GM21381 (cell line): ENCODE results near the gene TMEM101.
"Not testable (repeated sequence)": the region's sequence is repeated elsewhere in the genome, so short reads cannot be mapped to it uniquely, and the experiment has no call there.

Source experiments
- ATAC-seq: cut with Tn5 transposase; IDR thresholded peaks from one replicate; pipeline ENCODE4 v1.9.1; 2021; ENCODE audit warnings: mild to moderate bottlenecking, moderate library complexity; ENCODE audit not compliant: unreplicated experiment

TMEM101 gene

DNA sequence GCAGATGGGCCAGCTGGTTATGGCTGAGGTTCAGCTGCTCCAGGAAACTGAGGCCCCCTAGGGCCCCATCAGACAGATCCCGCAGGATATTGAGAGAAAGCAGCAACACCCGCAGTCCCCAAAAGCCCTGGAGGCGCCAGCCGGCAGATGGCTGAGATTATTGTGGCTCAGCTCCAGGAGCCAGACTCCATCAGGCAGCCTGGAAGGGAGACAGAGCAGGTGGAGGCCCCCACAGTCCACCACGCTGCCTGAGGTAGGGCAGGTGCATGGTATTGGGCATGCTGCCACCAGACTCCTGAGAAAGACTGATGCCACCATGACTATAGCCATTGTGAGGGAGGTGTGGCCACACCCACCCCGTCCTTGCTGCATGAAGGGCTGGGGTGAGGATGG, 9.5 kb upstream of the TMEM101 start:
- ATAC-seq, result no peak

DNA sequence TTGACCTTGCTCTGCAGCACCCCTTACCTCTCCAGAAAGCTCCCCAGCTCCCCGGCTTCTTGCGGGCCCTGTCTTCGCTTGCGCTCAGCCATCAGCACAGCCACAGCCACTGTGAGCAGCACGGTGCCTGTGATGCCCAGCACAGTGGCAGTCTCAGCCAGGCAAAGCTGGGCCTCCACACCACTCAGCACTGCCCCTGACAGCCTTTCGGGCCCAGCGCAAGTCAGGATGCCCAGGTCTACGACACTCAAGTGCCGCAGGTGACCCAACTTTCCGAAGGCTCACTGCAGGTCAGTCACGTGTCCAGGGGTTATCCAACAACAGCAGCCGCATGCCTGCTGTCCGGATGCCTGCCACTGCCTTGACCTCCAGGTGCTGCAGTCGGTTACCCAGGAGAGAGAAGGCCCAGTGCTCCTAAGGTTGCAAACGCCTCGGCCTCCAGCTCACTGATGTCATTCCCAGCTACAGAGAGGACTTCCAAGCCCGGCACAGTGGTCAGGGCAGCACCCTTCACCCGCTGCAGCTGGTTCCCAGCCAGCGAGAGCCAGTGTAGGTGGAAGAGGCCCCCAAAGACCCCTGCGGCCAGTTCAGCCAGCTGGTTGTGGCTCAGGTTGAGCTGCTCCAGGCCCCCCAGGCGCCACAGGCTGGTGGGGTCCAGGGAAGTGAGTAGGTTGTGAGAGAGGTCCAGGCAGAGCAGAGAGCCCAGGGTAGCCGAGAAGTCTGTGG, 8.9 kb upstream of the TMEM101 start:
- ATAC-seq, result no peak

DNA sequence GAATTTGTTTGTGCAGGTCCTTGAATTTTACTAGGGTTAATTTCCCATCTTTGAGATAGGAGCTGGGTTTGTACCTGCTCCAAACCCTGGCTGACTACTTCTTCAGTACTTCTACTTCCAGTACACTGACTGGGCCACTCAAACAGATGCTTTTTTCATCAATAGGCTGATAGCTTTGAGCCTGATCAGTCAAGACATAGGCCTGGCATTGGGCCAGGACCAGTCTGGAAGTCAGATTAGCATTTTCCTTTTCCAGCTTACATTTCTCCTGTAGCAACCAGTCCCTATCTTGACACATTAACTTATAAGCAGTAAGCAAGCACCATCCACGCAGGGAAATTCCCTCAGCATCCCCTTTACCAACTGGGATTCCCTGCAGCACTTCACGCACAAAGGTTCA, 7.5 kb upstream of the TMEM101 start:
- ATAC-seq, result no peak

DNA sequence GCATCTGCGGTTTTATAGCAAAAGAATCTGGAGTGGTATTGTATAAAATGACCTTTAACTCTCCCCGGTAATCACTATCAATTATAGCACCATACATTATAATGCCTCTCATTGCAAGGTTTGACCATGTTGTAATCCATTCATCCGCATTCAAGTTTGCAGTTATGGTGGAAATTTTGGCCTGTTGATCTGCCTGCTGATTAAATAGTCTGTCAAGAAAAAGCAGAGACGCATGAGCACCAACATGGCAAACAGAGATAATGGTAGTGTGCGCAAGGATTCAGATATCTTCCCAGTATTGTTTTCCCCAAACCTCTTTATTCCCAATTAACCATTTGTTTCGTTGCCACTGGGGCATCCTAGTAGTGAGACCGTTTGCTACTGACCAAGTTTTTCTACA, 6.5 kb upstream of the TMEM101 start:
- ATAC-seq, result not testable (repeated sequence)

DNA sequence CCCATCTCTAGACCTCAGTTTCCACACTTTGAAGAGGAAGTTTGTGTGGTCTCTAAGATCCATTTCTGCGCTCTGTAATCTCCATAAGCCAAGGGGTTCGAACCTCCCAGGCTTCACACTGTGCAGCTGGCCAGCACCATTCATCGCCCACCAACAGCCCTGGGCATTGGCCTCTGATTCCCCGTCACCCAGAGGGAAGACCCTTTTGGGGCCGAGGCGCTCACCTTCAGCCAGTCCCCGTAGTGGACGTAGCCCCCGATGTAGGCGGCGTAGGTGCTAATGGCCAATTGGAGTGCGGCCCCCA, 678 bp downstream of the TMEM101 start:
- no peak for ATAC-seq

DNA sequence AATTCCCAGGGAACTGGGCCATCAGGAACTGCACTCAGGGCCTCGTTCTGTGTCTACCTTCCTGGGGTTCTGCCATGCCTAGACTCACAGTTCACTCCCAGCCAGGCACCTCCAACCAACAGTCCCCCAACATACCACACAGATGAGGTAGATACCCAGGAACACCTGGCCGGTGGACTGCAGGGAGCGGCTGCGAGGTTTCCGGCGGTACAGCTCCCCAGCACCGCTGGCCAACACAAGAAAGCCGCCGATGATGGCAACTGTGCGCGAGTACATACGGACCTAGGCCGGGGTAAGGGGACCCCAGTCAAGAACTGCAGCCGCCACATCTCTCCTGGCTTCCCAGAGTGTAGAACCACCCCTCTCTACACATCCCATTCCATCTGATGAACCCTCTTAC, 1.9 kb downstream of the TMEM101 start:
- no peak for ATAC-seq

DNA sequence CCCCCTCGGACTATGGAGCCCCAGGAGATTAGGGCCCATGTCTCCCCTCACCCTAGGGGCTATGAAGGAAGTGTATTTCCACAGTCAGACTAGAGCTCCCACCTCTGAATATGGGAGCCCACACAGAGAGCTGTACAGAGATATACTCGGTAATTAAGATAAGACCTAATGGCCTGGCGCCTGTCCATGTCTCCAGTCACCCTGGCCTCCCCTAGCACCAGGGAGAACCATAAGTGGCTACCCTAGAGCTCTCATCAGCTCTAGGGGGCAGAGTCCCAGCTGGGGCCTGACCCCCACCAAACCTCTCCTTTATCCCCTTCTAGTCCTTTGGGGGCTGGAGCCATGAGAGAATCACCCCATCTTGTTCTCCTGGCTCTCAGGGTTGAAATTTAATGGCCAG, 2.4 kb downstream of the TMEM101 start:
- ATAC-seq, result no peak

DNA sequence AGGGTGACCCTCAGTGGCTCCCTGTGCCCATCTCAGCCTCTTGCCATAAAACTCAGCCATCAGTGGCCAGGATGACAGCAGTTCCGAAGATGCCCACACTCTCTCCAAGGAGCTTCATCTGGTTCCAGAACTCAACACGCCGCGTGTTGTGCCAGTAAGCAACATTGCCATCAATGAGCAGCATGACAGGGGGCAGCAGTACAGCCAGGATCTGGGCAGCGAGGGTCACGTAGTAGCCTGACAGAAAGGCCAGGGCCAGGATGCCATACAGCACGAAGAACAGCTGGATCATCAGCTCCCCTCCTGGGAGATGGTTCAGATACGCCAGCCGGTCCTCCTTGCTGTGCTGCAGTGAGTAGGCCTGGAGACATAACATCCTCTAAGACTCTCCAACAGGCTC, 2.9 kb downstream of the TMEM101 start:
- no peak for ATAC-seq

DNA sequence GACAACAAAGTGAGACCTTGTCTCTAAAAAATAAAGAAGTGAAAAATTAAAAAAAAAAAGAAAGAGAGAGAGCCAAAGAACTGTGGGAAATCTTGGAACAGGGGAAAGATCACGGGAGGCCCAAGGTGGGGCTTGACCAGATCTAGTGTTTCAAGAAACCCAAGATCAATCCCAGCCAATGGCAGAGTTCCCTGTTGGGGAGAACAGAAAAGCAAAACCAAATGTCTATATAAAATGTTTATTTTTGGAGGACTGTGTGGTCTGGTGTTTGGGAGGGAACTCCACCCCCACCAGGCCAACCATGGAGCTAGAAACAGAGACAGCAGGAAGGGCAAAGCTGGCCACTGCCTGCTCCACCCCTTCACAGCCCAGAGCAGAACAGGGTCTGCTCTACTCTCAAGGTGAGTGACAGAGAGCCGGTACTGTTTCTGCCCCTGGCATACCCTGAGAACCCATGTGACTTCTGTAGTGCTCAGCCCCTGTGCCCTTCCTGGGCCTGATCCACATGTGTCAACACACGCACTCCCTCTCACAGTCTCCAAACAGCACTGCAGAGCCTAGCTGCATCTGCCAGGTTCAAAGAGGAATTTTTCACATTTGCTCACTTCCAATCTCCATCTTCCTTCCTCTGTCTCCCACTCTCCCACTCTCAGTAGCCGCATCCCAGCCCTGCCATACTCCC, 3.7 kb downstream of the TMEM101 start:
- ATAC-seq, result no peak

DNA sequence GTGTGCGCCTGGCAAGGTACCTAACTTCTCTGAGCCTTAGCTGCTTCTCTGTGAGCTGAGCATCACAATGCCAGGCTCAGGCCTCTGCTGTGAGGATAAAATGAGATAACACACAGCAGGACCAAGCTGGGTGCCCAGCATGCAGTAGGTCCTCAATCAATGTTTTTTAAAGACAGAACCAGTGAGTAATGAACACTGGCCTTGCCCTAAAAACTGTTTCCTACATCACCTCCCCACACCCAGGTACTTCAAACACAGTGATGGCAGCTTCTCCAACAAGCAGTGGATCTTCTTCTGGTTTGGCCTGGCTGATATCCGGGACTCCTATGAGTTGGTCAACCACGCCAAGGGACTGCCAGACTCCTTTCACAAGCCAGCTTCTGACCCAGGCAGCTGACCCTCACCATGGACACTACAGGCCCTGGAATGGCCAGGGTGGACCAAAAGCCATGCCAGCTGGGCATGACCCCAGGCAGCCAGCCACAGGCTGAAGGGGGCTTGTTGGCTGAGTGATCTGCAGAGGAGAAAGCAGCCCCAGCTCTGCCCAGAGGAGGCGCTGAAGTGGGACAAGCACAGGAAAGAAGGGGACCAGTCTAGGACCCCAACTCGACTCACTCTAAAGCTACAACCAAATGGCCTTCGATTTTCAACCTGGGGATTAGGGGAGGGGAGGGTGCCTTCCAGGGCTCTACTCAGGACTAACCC, 6.4 kb downstream of the TMEM101 start:
- no peak for ATAC-seq

DNA sequence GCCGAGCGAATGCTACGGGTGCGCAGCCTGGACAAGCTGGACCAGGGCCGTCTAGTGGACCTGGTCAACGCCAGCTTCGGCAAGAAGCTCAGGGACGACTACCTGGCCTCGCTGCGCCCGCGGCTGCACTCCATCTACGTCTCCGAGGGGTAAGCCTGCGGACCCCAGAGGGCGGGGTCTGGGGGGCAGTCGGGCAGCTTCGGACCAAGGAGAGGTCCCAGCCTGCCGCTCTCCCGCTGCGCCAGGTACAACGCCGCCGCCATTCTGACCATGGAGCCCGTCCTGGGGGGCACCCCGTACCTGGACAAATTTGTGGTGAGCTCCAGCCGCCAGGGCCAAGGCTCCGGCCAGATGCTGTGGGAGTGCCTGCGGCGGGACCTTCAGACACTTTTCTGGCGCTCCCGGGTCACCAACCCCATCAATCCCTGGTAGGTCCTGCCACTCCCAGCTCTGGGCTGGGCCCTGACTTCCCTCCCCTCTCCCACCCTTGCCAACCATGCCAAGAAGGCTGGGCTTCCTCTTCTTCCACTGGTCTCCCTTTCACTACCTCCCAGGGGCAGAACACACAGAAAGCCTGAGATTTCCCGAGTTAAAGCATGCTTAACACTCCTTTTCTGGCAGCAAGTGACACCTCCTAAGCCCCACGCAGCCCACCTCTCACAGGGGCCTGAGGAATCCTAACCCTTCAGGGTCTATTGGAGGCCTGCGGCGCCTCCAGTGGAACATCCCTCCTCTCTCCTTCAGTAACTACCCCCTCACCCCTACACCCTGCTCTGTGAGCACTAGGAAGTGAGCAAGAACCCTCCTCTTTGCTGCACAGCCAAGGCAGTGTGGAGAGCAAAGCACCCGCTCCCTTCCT, 7.2 kb downstream of the TMEM101 start:
- ATAC-seq, result no peak

DNA sequence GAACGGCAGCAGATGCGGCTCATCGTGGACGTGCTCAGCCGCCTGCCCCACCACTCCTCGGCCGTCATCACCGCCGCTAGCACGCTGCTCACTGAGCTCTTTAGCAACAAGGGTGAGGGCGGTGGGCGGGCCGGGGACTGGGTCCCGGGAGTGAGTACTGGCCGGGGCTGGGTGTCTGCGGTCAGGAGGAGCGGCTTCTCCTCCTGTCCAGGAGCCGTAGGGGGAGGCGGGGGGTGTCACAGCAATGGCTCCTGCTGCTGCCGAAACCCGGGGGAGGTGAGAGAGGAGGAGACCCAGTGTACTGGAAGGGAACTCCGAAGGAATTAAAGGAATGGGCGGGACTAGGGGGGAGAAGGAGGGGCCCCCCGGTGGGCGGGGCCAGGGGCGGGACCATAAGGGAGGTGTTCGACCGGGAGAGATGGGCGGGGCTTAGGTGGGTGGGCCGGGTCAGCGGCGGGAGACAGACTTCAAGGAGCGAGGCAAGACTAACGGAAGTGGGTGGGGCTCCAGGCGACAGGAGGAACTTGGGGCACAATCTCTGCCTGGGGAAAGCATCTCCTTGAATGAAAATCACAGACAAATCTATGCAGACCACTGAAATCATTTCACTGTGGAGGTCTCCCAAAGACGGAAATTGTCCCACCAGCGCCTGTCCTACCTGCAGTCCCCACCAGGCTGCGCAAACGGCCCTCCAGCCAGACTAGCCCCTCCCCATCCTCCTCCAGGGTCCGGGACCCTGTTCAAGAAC, 8.0 kb downstream of the TMEM101 start:
- ATAC-seq, result peak; percentile 76

DNA sequence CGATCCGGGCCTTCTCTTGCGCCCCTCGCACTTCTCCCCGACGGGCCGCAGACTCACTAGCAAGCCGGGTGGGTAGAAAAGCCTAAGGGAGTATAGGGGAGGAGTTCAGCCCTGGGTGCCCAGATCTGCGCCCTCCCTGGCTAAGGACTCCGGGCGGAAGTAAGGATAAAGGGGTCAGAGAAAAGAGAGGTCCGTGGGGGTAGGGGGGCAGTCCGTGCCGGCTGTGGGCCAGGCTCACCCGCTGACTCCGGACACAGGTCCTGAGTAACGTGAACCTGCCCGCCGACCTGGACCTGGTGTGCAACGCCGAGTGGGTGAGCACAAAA, 8.5 kb downstream of the TMEM101 start:
- peak; percentile 3 for ATAC-seq

DNA sequence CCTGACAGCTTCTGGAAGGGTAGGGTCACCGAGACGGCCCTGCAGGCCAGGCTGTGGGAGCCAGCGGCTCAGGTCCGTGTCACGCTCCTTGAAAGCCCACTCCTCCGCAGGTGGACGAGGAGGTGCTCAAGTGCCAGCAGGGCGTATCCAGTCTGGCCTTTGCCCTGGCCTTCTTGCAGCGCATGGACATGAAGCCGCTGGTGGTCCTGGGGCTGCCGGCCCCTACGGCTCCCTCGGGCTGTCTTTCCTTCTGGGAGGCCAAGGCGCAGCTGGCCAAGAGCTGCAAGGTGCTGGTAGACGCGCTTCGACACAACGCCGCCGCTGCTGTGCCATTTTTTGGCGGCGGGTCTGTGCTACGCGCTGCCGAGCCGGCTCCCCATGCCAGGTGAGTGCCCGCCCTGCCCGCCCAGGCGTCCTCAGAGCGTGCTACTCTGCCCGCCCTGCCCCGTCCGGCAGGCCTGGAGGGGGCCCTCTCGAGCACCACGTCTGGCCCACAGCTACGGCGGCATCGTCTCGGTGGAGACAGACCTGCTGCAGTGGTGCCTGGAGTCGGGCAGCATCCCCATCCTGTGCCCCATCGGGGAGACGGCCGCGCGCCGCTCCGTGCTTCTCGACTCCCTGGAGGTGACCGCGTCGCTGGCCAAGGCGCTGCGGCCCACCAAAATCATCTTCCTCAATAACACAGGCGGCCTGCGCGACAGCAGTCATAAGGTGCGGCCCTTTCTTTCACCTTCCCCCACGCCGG, 9.1 kb downstream of the TMEM101 start:
- no peak for ATAC-seq

DNA sequence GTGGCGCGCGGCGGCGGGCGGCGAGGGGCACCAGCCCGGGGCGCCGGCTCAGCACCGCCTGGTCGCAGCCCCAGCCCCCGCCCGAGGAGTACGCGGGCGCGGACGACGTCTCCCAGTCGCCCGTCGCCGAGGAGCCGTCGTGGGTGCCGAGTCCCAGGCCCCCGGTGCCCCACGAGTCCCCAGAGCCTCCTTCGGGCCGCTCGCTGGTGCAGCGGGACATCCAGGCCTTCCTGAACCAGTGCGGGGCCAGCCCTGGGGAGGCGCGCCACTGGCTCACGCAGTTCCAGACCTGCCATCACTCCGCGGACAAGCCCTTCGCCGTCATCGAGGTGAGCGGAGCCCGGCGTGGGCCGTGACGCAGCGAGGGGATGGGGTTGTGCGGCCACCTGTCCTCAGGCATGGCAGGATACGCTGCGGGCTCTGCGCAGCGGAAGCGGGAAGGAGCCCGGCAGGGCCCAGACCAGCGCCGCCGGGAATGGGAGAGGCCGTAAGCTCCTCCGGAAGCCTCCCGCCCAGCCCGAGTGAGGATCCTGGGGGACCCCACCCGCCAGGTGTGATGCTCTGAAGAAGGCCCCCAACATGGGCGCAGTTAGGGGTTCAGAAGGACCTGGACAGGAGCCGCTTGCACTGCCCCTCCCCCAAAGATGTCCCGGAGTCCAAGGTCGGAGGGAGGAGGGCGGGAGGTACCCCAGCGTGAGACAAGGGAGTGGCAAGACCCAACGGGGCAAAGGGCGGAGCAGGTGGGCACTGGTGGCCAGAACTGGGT, 9.8 kb downstream of the TMEM101 start:
- no peak for ATAC-seq

DNA sequence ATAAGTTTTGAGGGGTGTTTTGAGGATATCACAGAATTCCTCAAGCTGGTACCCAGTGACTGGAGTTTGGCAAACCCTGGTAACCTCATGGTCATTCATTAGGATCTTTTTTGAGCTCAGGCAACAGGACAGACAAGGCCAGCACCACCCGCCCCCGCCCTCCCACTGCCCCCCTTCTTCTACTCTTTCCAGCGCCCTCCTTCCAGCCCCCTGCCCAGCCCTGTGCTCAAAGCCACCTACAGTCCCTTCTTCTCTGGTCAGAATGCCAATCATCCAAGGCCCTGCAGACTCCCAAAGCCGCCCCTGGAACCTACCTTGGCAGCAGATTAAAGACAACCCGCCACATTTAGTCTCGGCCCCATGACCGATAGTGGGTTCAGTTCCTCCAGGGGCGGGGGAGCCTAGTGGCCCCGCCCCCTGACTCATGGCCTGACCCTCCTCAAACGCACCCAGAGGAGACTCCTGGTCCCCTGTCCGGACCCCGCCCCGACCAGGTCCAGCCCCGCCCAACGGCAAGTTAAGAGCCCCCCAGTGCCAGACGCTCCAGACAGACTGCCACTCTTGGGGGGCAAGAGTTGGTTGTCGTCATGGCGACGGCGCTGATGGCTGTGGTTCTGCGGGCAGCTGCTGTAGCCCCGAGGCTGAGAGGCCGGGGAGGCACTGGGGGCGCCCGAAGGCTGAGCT, 10.5 kb downstream of the TMEM101 start, which contains the start of gene NAGS:
TSS of gene NAGS (plus strand) at position 546 of the 684 bp plus-strand sequence. CDS start at position 588, 42 bp downstream.
- no peak for ATAC-seq

DNA sequence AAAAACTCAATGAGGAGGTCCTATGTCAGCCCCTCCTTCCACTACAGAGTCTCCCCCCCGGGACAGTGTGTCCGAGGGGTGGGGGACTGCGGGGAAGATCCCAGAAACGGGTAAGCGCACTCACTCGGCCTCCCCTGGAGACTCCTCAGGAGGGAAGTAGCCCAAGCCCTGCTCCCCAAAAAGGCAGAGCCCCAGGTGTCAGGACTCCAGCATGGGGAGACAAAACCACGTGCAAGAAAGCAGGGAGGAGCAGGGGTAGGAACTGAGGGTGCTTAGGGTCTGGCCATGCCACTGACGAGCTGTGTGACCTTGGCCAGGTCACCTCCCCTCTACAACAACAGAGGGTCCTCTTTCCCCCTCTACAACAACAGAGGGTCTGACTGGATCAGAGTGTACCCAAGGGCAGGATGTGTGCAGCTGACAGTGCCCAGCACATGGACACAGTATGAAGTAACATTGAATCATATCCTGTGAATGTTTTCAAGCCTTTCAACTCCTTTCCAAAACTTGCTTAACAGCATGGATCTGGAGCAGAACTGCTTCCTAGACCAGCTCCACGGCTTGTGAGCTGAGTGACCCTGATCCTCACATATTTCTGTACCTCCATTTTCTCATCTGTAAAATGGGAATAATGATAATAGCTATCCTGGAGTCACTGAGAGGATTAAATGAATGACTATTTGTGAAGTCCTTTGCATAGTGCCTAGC, 12.5 kb downstream of the TMEM101 start:
- no peak for ATAC-seq

DNA sequence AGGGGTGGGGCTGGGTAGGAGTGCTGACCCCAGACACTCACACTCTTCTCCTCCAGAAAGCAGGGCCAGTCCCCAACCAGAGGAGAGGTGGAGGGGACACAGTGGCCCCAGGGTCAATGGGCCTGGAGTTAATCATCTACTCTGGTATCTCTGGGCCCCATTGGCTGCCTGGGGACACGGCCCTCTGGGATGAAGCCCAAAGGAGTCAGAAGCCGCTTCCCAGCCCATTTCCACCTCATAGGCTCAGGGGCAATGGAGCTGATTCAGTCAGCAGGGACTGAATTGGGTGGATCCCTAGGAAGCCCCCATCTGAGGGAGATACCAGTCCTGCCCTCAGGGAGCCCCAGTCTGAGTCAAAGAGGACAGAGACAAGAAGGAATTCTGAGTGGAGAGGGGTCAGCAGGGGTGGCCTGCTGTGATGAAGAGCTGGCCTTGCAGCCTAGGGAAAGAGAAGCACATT, 13.3 kb downstream of the TMEM101 start:
- ATAC-seq, result no peak
